OCI-LY1 (cell line): ENCODE data around the gene TAS2R50.

ENCODE experiments used
- H2AFZ ChIP-seq: fragments of 200-600 bp; sonication (generic), shearing (Covaris generic); 2 replicates; pipeline ENCODE4 v1.6.0; 2014; ENCODE audit warnings: antibody characterized with exemption, mild to moderate bottlenecking, low read length
- H3F3A ChIP-seq: fragments of 200-600 bp; sonication (generic), shearing (Covaris generic); 2 replicates; pipeline ENCODE4 v1.6.0; 2014; ENCODE audit warnings: mild to moderate bottlenecking, antibody characterized with exemption, low read length, moderate library complexity; ENCODE audit not compliant: insufficient read depth
- H3K27ac ChIP-seq: fragments of 200-600 bp; sonication (generic); 2 replicates; pipeline ENCODE4 v1.5.1; 2014; ENCODE audit warnings: low read length, mixed run types, mild to moderate bottlenecking, low read depth; ENCODE audit not compliant: poor library complexity, severe bottlenecking
- H3K27me3 ChIP-seq: fragments of 200-600 bp; sonication (generic); 2 replicates; pipeline ENCODE4 v1.6.0; 2014; ENCODE audit warnings: antibody characterized with exemption, mild to moderate bottlenecking, low read length, moderate library complexity; ENCODE audit not compliant: insufficient read depth
- H3K36me3 ChIP-seq: fragments of 200-600 bp; sonication (generic); 2 replicates; pipeline ENCODE4 v1.6.1; 2014; ENCODE audit warnings: mild to moderate bottlenecking, antibody characterized with exemption, low read length, moderate library complexity, mixed read lengths; ENCODE audit not compliant: insufficient read depth
- H3K4me1 ChIP-seq: fragments of 200-600 bp; sonication (generic); 2 replicates; pipeline ENCODE4 v1.5.1; 2014; ENCODE audit warnings: mild to moderate bottlenecking, low read length, moderate library complexity; ENCODE audit not compliant: insufficient read depth, severe bottlenecking
- H3K4me2 ChIP-seq: fragments of 200-600 bp; sonication (generic), shearing (Covaris generic); 2 replicates; pipeline ENCODE4 v1.6.1; 2014; ENCODE audit warnings: low read length
- H3K4me3 ChIP-seq: fragments of 200-600 bp; sonication (generic); 2 replicates; pipeline ENCODE4 v1.5.1; 2014; ENCODE audit warnings: low read length, low read depth, mild to moderate bottlenecking, mixed read lengths; ENCODE audit not compliant: poor library complexity, severe bottlenecking
- H3K79me2 ChIP-seq: fragments of 200-600 bp; shearing (Covaris generic); 2 replicates; pipeline ENCODE4 v1.6.1; 2016; ENCODE audit warnings: mixed run types, low read length, mixed read lengths; ENCODE audit not compliant: insufficient read depth
- H3K9ac ChIP-seq: fragments of 200-600 bp; sonication (generic), shearing (Covaris generic); 2 replicates; pipeline ENCODE4 v1.6.1; 2014; ENCODE audit warnings: mild to moderate bottlenecking, low read length, mixed read lengths
- H3K9me2 ChIP-seq: fragments of 200-600 bp; sonication (generic), shearing (Covaris generic); 2 replicates; pipeline ENCODE4 v1.6.1; 2014; ENCODE audit warnings: low read depth, mild to moderate bottlenecking, low read length, mixed read lengths
- H3K9me3 ChIP-seq: fragments of 200-600 bp; shearing (Covaris generic); 2 replicates; pipeline ENCODE4 v1.6.1; 2014; ENCODE audit warnings: low read length, mixed read lengths
- H4K20me1 ChIP-seq: fragments of 200-600 bp; sonication (generic), shearing (Covaris generic); 2 replicates; pipeline ENCODE4 v1.6.0; 2016; ENCODE audit warnings: mild to moderate bottlenecking, low read length; ENCODE audit not compliant: insufficient read depth
- CTCF ChIP-seq: fragments of 200-600 bp; sonication (generic), shearing (Covaris generic); IDR thresholded peaks from 2 replicates; pipeline ENCODE4 v1.5.1; 2017; ENCODE audit warnings: mild to moderate bottlenecking, antibody characterized with exemption, low read length, moderate library complexity, mixed read lengths
- EZH2 ChIP-seq: fragments of 200-600 bp; sonication (generic), shearing (Covaris generic); IDR thresholded peaks from 2 replicates; pipeline ENCODE4 v1.8.0; 2017; ENCODE audit warnings: borderline replicate concordance, mixed run types, mild to moderate bottlenecking, antibody characterized with exemption, low read length, moderate library complexity, mixed read lengths

Gene TAS2R50

GRCh38 chr12:10982244-10982643 is 4.5 kb downstream of the TAS2R50 start:
- TF ChIP-seq EZH2 (no peak), CTCF (no peak)
- Histone ChIP-seq H3K79me2 (no peaks in the 10 kb centered on the region), H3K9ac (no peak overlapping the region), H3K4me2 (no peak overlapping the region), H3K36me3 (no peaks in the 10 kb centered on the region), H4K20me1 (no peaks in the 10 kb centered on the region), H3K27me3 (no peaks in the 10 kb centered on the region), H3K9me3 (no peaks in the 10 kb centered on the region), H3K27ac (no peak overlapping the region), H2AFZ (no peak overlapping the region), H3F3A (no peaks in the 10 kb centered on the region), H3K4me3 (no peak overlapping the region), H3K9me2 (no peaks in the 10 kb centered on the region), H3K4me1 (no peaks in the 10 kb centered on the region)

GRCh38 chr12:10974965-10975364 is 11.7 kb downstream of the TAS2R50 start:
- Histone ChIP-seq H3K79me2 (no peaks in the 10 kb centered on the region), H3K36me3 (no peaks in the 10 kb centered on the region), H3K9me2 (no peaks in the 10 kb centered on the region), H3F3A (no peaks in the 10 kb centered on the region), H3K4me3 (no peak overlapping the region), H3K4me2 (no peak overlapping the region), H2AFZ (no peak overlapping the region), H4K20me1 (no peaks in the 10 kb centered on the region), H3K27ac (no peak overlapping the region), H3K27me3 (no peaks in the 10 kb centered on the region), H3K9me3 (no peaks in the 10 kb centered on the region), H3K9ac (no peak overlapping the region), H3K4me1 (no peaks in the 10 kb centered on the region)
- TF ChIP-seq CTCF = no peak
- TF ChIP-seq EZH2 = no peak

- Histone ChIP-seq H3F3A (no peaks in the 10 kb centered on the region), H3K4me3 (no peak overlapping the region), H3K27ac (no peak overlapping the region), H3K9me3 (no peaks in the 10 kb centered on the region), H3K9ac (no peak overlapping the region), H3K4me2 (no peak overlapping the region), H3K79me2 (no peaks in the 10 kb centered on the region), H2AFZ (no peak overlapping the region), H4K20me1 (no peaks in the 10 kb centered on the region), H3K27me3 (no peaks in the 10 kb centered on the region), H3K36me3 (no peaks in the 10 kb centered on the region), H3K4me1 (no peaks in the 10 kb centered on the region), H3K9me2 (no peaks in the 10 kb centered on the region)
- TF ChIP-seq CTCF = no peak
Observed at GRCh38 chr12:10968765-10969456, 17.8 kb downstream of the TAS2R50 start.
